ENCODE results near the gene PDE4C.

Gene PDE4C

GRCh38 chr19:18271433-18271841 is 45.2 kb upstream of the PDE4C start:
- Histone ChIP-seq H3K9me3 (ENCODE audit: control insufficient read depth, low read length) (no peaks in the 10 kb centered on the region), H3K9ac (no peak overlapping the region), H3K27me3 (ENCODE audit: control insufficient read depth, insufficient read depth, low read length) (no peaks in the 10 kb centered on the region), H3K4me1 (peaks cover 15% of the 10 kb centered on the region), H3K4me3 (ENCODE audit: low read depth, low read length) (no peak overlapping the region), H3K79me2 (peaks cover 4% of the 10 kb centered on the region), H3K4me2 (ENCODE audit: low read length) (no peak overlapping the region), H3K36me3 (ENCODE audit: control insufficient read depth, insufficient read depth, low read length) (no peaks in the 10 kb centered on the region), H3K27ac (no peak overlapping the region), H2AFZ (no peak overlapping the region)
- no peak for TF ChIP-seq CTCF (IDR thresholded peaks at IDR 0.05)

GRCh38 chr19:18270326-18270725 is 44.1 kb upstream of the PDE4C start:
- Histone ChIP-seq H3K9me3 (ENCODE audit: control insufficient read depth, low read length) (no peaks in the 10 kb centered on the region), H3K4me2 (ENCODE audit: low read length) (no peak overlapping the region), H2AFZ (no peak overlapping the region), H3K79me2 (no peaks in the 10 kb centered on the region), H3K9ac (no peak overlapping the region), H3K27me3 (ENCODE audit: control insufficient read depth, insufficient read depth, low read length) (no peaks in the 10 kb centered on the region), H3K36me3 (ENCODE audit: control insufficient read depth, insufficient read depth, low read length) (no peaks in the 10 kb centered on the region), H3K4me1 (peaks cover 14% of the 10 kb centered on the region), H3K27ac (no peak overlapping the region), H3K4me3 (ENCODE audit: low read depth, low read length) (no peak overlapping the region)
- no peak for TF ChIP-seq CTCF (IDR thresholded peaks at IDR 0.05)

- Histone ChIP-seq H2AFZ (no peak overlapping the region), H3K9ac (no peak overlapping the region), H3K27me3 (ENCODE audit: control insufficient read depth, insufficient read depth, low read length) (no peaks in the 10 kb centered on the region), H3K4me2 (ENCODE audit: low read length) (no peak overlapping the region), H3K36me3 (ENCODE audit: control insufficient read depth, insufficient read depth, low read length) (no peaks in the 10 kb centered on the region), H3K9me3 (ENCODE audit: control insufficient read depth, low read length) (no peaks in the 10 kb centered on the region), H3K4me1 (peaks cover 12% of the 10 kb centered on the region), H3K27ac (no peak overlapping the region), H3K79me2 (no peaks in the 10 kb centered on the region), H3K4me3 (ENCODE audit: low read depth, low read length) (no peak overlapping the region)
- TF ChIP-seq CTCF (IDR thresholded peaks at IDR 0.05): no peak
Measured at GRCh38 chr19:18269070-18269723, 43.0 kb upstream of the PDE4C start.

GRCh38 chr19:18266771-18267686 is 40.8 kb upstream of the PDE4C start:
- Histone ChIP-seq H3K27me3 (ENCODE audit: control insufficient read depth, insufficient read depth, low read length) (no peaks in the 10 kb centered on the region), H3K9ac (no peak overlapping the region), H3K4me3 (ENCODE audit: low read depth, low read length) (no peak overlapping the region), H3K4me1 (peaks cover 20% of the 10 kb centered on the region), H3K36me3 (ENCODE audit: control insufficient read depth, insufficient read depth, low read length) (no peaks in the 10 kb centered on the region), H3K4me2 (ENCODE audit: low read length) (no peak overlapping the region), H3K9me3 (ENCODE audit: control insufficient read depth, low read length) (no peaks in the 10 kb centered on the region), H3K79me2 (no peaks in the 10 kb centered on the region), H2AFZ (no peak overlapping the region), H3K27ac (no peak overlapping the region)
- no peak for TF ChIP-seq CTCF (IDR thresholded peaks at IDR 0.05)

Measured in parathyroid adenoma (tissue), 2 donors.